ENCODE results near the gene SPZ1. TPM values are rescaled to one million over a fixed set of nuclear protein-coding genes. Genes with fewer than 3 reads are reported as not detected.

SPZ1 gene
- total and polyA plus RNA-seq, 2 of the 8 experiments (the other 6 are each of a cell fraction or from before 2014, with no cell fraction given) = not detected

DNA sequence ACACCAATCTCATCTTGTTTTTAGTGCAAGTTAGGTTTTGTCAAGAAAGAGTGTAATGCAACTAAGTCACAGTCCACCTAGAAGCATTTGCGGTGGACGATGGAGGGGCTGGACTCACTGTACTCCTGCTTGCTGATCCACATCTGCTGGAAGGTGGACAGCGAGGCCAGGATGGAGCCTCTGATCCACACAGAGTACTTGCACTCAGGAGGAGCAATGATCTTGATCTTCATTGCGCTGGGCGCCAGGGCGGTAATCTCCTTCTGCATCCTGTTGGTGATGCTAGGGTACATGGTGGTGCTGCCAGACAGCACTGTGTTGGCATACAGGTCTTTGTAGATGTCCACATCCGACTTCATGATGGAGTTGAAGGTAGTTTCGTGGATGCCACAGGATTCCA, 20.2 kb upstream of the SPZ1 start:
- Histone ChIP-seq H2AFZ (ENCODE audit: low read length) (no peak overlapping the region), H3K9ac (replicated peaks in 1 of 4; ENCODE audit: extremely low read depth in 1 of 4, low read depth in 3 of 4, low read length in 3 of 4) (no peak overlapping the region), H3K27me3 (replicated peaks in 1 of 4; ENCODE audit: control insufficient read depth in 3 of 4, extremely low read depth in 1 of 4, insufficient read depth in 3 of 4, low read length in 3 of 4) (no peaks in the 10 kb centered on the region), H4K8ac (ENCODE audit: extremely low read depth, insufficient read depth, low read length) (0 out of 2 replicates have a peak overlapping the region, but pooled peaks have one; percentile 25), H2BK15ac (ENCODE audit: low read length) (no peak overlapping the region), H4K91ac (replicated peaks; ENCODE audit: insufficient read length, low read length) (no peak overlapping the region), H3K36me3 (ENCODE audit: control insufficient read depth in 2 of 4, insufficient read depth in 4 of 4, low read length in 3 of 4) (no peaks in the 10 kb centered on the region), H3K14ac (ENCODE audit: insufficient read length) (no peak overlapping the region), H3K4me1 (replicated peaks in 1 of 4; ENCODE audit: control insufficient read depth in 3 of 4, insufficient read depth in 4 of 4, low read length in 3 of 4) (no peaks in the 10 kb centered on the region; a peak in 1 of 7 replicates), H3K79me1 (ENCODE audit: low read depth, low read length) (no peaks in the 10 kb centered on the region), H3K23ac (ENCODE audit: insufficient read length) (no peak overlapping the region), H3K23me2 (ENCODE audit: low read depth, low read length) (no peaks in the 10 kb centered on the region), H2BK120ac (replicated peaks; ENCODE audit: low read depth, low read length) (no peak overlapping the region), H3K18ac (ENCODE audit: extremely low read depth, low read length) (no peak overlapping the region), H3K4me2 (ENCODE audit: insufficient read depth in 1 of 2, low read depth in 2 of 2, low read length in 2 of 2) (no peak overlapping the region), H4K5ac (ENCODE audit: insufficient read length, low read depth, low read length) (no peak overlapping the region), H2BK12ac (ENCODE audit: low read depth, low read length) (no peak overlapping the region), H4K20me1 (replicated peaks in 1 of 2; ENCODE audit: control insufficient read depth in 1 of 2, insufficient read depth in 2 of 2, low read length in 2 of 2) (no peaks in the 10 kb centered on the region), H3K4ac (replicated peaks; ENCODE audit: insufficient read length, low read depth, low read length) (no peak overlapping the region), H3K4me3 (ENCODE audit: extremely low read depth in 1 of 4, insufficient read depth in 2 of 4, low read depth in 3 of 4, low read length in 4 of 4) (no peak overlapping the region), H2AK5ac (ENCODE audit: low read depth, low read length) (no peak overlapping the region), H3K9me3 (ENCODE audit: insufficient read depth in 2 of 2, low read depth in 1 of 2, low read length in 1 of 2) (peaks cover 0 to 4% of the 10 kb centered on the region in 2 experiments; a peak in 1 of 4 replicates), H3K79me2 (ENCODE audit: control insufficient read depth in 1 of 2, insufficient read depth in 2 of 2, low read length in 2 of 2) (no peaks in the 10 kb centered on the region), H3K27ac (ENCODE audit: low read depth, low read length) (no peak overlapping the region), H2BK5ac (ENCODE audit: low read depth, low read length) (no peak overlapping the region), H2BK20ac (ENCODE audit: low read length) (0 out of 2 replicates have a peak overlapping the region, but pooled peaks have one; percentile 13), H3K56ac (replicated peaks; ENCODE audit: insufficient read length, low read depth, low read length) (no peak overlapping the region)
- FAIRE-seq (no peak), DNase-seq (ENCODE audit: low read depth in 1 of 2, low spot score in 2 of 2) (no peak)
- ChIA-PET POLR2A (ENCODE audit: partially characterized antibody) (no interaction called here), CTCF (ENCODE audit: partially characterized antibody) (no interaction called here)
- 91% methylated on average over 8 of the region's 8 CpGs; no CpG with 5 or more reads in 1 of the 2 experiments for WGBS, 2 experiments (ENCODE audit: extremely low coverage in 1 of 2, insufficient coverage in 1 of 2, insufficient read length in 1 of 2, insufficient replicate concordance in 2 of 2, low coverage in 1 of 2, low lambda C conversion rate in 2 of 2, missing lambda C conversion rate in 1 of 2)
- TF ChIP-seq SIRT6 (IDR thresholded peaks at IDR 0.05; ENCODE audit: low read length) = no peak
- TF ChIP-seq MAFK (IDR thresholded peaks at IDR 0.05; ENCODE audit: low read depth, low read length) = no peak
